NCI-H345 (cell line): ENCODE data around the gene MBTPS1.

Experiments
- DNase-seq: peaks from one replicate; lab custom pipeline; 2025; lab: John Stamatoyannopoulos, UW

MBTPS1 gene

GRCh38 chr16:84052071-84052622 lies 64.6 kb downstream of the MBTPS1 start:
- no peak for DNase-seq

- no peak for DNase-seq
Observed at GRCh38 chr16:84050316-84050715, 66.4 kb downstream of the MBTPS1 start.

- no peak for DNase-seq
Observed at GRCh38 chr16:84049403-84050060, 67.2 kb downstream of the MBTPS1 start.

- no peak for DNase-seq
Observed at GRCh38 chr16:84048871-84049270, 67.9 kb downstream of the MBTPS1 start.

- no peak for DNase-seq
Observed at GRCh38 chr16:84048270-84048669, 68.5 kb downstream of the MBTPS1 start.

- no peak for DNase-seq
Observed at GRCh38 chr16:84047626-84048025, 69.1 kb downstream of the MBTPS1 start.

- no peak for DNase-seq
Observed at GRCh38 chr16:84047206-84047605, 69.5 kb downstream of the MBTPS1 start.

GRCh38 chr16:84045818-84046470 lies 70.8 kb downstream of the MBTPS1 start:
- DNase-seq = no peak

- no peak for DNase-seq
Observed at GRCh38 chr16:84045001-84045817, 71.5 kb downstream of the MBTPS1 start.

- DNase-seq = no peak
Observed at GRCh38 chr16:84044118-84044488, 72.6 kb downstream of the MBTPS1 start.

- DNase-seq = peak; percentile 35
Observed at GRCh38 chr16:84043486-84044117, 73.1 kb downstream of the MBTPS1 start.

- DNase-seq = peak; percentile 61
Observed at GRCh38 chr16:84042879-84043485, 73.8 kb downstream of the MBTPS1 start.

- DNase-seq = no peak
Observed at GRCh38 chr16:84042308-84042878, 74.3 kb downstream of the MBTPS1 start, which contains the start of gene SLC38A8. Gene SLC38A8 (minus strand): TSS chr16:84042795. CDS start chr16:84042157, 638 bp downstream.

GRCh38 chr16:84041881-84042280 lies 74.9 kb downstream of the MBTPS1 start:
- DNase-seq = no peak

GRCh38 chr16:84040823-84041820 lies 75.6 kb downstream of the MBTPS1 start:
- no peak for DNase-seq

GRCh38 chr16:84040226-84040822 lies 76.4 kb downstream of the MBTPS1 start:
- no peak for DNase-seq

- no peak for DNase-seq
Observed at GRCh38 chr16:84039696-84040095, 77.0 kb downstream of the MBTPS1 start.

- DNase-seq = no peak
Observed at GRCh38 chr16:84038469-84038868, 78.3 kb downstream of the MBTPS1 start.

GRCh38 chr16:84036982-84037425 lies 79.7 kb downstream of the MBTPS1 start:
- no peak for DNase-seq

- DNase-seq = no peak
Observed at GRCh38 chr16:84036131-84036530, 80.6 kb downstream of the MBTPS1 start.
